K562 (cell line): ENCODE measurements around the gene CDC45. TPM values are rescaled to one million over a fixed set of nuclear protein-coding genes. Genes with fewer than 3 reads are reported as not detected.

Experiments used
- HLTF ChIP-seq: fragments of 450-650 bp; IDR thresholded peaks from 2 replicates; pipeline ENCODE4 v1.6.1; 2016
- HMGXB4 ChIP-seq: sonication (generic); formaldehyde crosslinking; IDR thresholded peaks from 2 replicates; pipeline ENCODE4 v1.8.1; 2023; ENCODE audit warnings: mild to moderate bottlenecking, missing genetic modification reagents
- KDM2B ChIP-seq: fragments of 250-450 bp; sonication (Bioruptor Pico); IDR thresholded peaks from 2 replicates; pipeline ENCODE4 v1.8.0; 2021; ENCODE audit warnings: mild to moderate bottlenecking, moderate library complexity
- MYC ChIP-seq, 2 experiments: fragments of 250-450 bp in 1 of 2; sonication (Bioruptor Pico) in 1 of 2; IDR thresholded peaks; 2 replicates each; pipeline versions ENCODE4 v1.5.1 to v1.6.1; 2012 to 2021; ENCODE audit warnings: low read depth in 2 of 2, borderline replicate concordance in 1 of 2, improper control_type of control experiment in 1 of 2, low read length in 1 of 2, mild to moderate bottlenecking in 1 of 2, moderate library complexity in 1 of 2
- NFXL1 ChIP-seq: fragments of 450-650 bp; formaldehyde crosslinking; IDR thresholded peaks from 2 replicates; pipeline ENCODE4 v1.4.0; 2021; ENCODE audit warnings: mild to moderate bottlenecking
- PHF20 ChIP-seq: fragments of 450-650 bp; IDR thresholded peaks from 2 replicates; pipeline ENCODE4 v1.6.1; 2018; ENCODE audit not compliant: partially characterized antibody
- SUPT5H ChIP-seq: fragments of 450-650 bp; IDR thresholded peaks from 2 replicates; pipeline ENCODE4 v1.6.1; 2016
- ZBTB40 ChIP-seq, 2 experiments: fragments of 450-650 bp in 1 of 2; sonication (generic) in 1 of 2; formaldehyde crosslinking in 1 of 2; IDR thresholded peaks; 2 replicates each; pipeline versions ENCODE4 v1.7.1 to v1.9.0; 2016 to 2022; ENCODE audit warnings: inconsistent platforms in 1 of 2, mild to moderate bottlenecking in 1 of 2, missing genetic modification reagents in 1 of 2
- ZNF695 ChIP-seq: fragments of 450-650 bp; formaldehyde crosslinking; IDR thresholded peaks from 2 replicates; pipeline ENCODE4 v1.4.0; 2020; ENCODE audit warnings: mild to moderate bottlenecking, moderate library complexity
- ZSCAN29 ChIP-seq: fragments of 450-650 bp; IDR thresholded peaks from 2 replicates; pipeline ENCODE4 v1.6.1; 2017
- polyA plus RNA-seq, 8 experiments: library from polyadenylated mRNA; depleted of rRNA in 4 of 8; stranded (reverse) in 5 of 8; unstranded in 3 of 8; fragments of >200 nt; fragmentation: Nextera tagmentation in 2 of 8; fragmentation: Illumina TruSeq in 1 of 8; extraction: Ambion mirVana in 2 of 8; extraction: Trizol in 1 of 8; gene quantifications; 2 replicates each; pipeline versions ENCODE4 v1.2.1 to v1.2.3, GENCODE V29; 2011 to 2014; ENCODE audit warnings: inconsistent platforms in 1 of 8, missing spikeins in 1 of 8
- total RNA-seq, 7 experiments: library from RNA; depleted of rRNA in 6 of 7; stranded (reverse); fragments of >200 nt in 6 of 7; fragmentation: Illumina TruSeq in 2 of 7; extraction: Trizol in 2 of 7; gene quantifications; 2 replicates each; pipeline versions ENCODE4 v1.2.1 to v1.2.3, GENCODE V29; 2011 to 2021; ENCODE audit warnings: low replicate concordance in 1 of 7
- TF ChIP-seq, protein P1 (sequence below): sonication (generic); formaldehyde crosslinking; IDR thresholded peaks from 2 replicates; pipeline ENCODE4 v1.5.0; 2020; ENCODE audit warnings: missing genetic modification reagents
- TF ChIP-seq, protein P2 (sequence below): fragments of 450-650 bp; IDR thresholded peaks from 2 replicates; pipeline ENCODE4 v1.6.1; 2016; ENCODE audit warnings: mild to moderate bottlenecking
- TF ChIP-seq, protein P3 (sequence below): fragments of 450-650 bp; IDR thresholded peaks from 2 replicates; pipeline ENCODE4 v1.6.1; 2017; ENCODE audit warnings: mild to moderate bottlenecking, moderate library complexity

The CDC45 gene
- total and polyA plus RNA-seq, 9 of the 15 experiments (the other 6 are each of a cell fraction or from before 2014, with no cell fraction given) = 251 to 580 (median 410) TPM

DNA sequence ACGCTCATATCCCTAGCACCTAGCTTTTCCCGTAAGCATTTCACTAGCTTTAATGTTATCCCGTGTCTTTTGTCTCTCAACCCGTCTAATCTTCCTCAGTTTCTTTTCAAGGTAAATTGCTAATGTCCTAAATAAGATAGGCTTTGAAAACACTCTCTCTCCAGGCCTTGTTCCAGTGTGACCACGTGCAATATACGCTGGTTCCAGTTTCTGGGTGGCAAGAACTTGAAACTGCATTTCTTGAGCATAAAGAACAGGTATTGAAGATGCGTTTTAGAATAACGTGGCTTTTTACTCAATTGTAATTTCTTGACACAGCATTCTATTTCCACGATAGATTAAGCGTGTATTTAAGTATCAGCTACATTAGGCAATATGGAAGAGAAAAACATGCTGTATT lies 1.1 kb downstream of the CDC45 start (continued):
- peak; percentile 52; the same call in 1 of the 2 replicates for TF ChIP-seq MYC (IDR thresholded peaks at IDR 0.05; ENCODE audit: low read depth, low read length)
- TF ChIP-seq MYC (CRISPR knock-in tag; IDR thresholded peaks at IDR 0.05; ENCODE audit: borderline replicate concordance, low read depth) = no peak
- TF ChIP-seq PHF20 = no peak
- no peak for TF ChIP-seq ZNF695
- TF ChIP-seq, protein P1, sequence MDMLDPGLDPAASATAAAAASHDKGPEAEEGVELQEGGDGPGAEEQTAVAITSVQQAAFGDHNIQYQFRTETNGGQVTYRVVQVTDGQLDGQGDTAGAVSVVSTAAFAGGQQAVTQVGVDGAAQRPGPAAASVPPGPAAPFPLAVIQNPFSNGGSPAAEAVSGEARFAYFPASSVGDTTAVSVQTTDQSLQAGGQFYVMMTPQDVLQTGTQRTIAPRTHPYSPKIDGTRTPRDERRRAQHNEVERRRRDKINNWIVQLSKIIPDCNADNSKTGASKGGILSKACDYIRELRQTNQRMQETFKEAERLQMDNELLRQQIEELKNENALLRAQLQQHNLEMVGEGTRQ (CRISPR knock-in tag) = no peak
- TF ChIP-seq HLTF = no peak
- TF ChIP-seq ZBTB40 (IDR thresholded peaks at IDR 0.05) = no peak
- TF ChIP-seq ZBTB40 (CRISPR knock-in tag; IDR thresholded peaks at IDR 0.05) = no peak
- no peak for TF ChIP-seq SUPT5H
- TF ChIP-seq KDM2B (CRISPR knock-in tag) = peak; percentile 35; the same call in 1 of the 2 replicates
- TF ChIP-seq, protein P2, sequence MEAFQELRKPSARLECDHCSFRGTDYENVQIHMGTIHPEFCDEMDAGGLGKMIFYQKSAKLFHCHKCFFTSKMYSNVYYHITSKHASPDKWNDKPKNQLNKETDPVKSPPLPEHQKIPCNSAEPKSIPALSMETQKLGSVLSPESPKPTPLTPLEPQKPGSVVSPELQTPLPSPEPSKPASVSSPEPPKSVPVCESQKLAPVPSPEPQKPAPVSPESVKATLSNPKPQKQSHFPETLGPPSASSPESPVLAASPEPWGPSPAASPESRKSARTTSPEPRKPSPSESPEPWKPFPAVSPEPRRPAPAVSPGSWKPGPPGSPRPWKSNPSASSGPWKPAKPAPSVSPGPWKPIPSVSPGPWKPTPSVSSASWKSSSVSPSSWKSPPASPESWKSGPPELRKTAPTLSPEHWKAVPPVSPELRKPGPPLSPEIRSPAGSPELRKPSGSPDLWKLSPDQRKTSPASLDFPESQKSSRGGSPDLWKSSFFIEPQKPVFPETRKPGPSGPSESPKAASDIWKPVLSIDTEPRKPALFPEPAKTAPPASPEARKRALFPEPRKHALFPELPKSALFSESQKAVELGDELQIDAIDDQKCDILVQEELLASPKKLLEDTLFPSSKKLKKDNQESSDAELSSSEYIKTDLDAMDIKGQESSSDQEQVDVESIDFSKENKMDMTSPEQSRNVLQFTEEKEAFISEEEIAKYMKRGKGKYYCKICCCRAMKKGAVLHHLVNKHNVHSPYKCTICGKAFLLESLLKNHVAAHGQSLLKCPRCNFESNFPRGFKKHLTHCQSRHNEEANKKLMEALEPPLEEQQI = no peak
- no peak for TF ChIP-seq ZSCAN29
- TF ChIP-seq, protein P3, sequence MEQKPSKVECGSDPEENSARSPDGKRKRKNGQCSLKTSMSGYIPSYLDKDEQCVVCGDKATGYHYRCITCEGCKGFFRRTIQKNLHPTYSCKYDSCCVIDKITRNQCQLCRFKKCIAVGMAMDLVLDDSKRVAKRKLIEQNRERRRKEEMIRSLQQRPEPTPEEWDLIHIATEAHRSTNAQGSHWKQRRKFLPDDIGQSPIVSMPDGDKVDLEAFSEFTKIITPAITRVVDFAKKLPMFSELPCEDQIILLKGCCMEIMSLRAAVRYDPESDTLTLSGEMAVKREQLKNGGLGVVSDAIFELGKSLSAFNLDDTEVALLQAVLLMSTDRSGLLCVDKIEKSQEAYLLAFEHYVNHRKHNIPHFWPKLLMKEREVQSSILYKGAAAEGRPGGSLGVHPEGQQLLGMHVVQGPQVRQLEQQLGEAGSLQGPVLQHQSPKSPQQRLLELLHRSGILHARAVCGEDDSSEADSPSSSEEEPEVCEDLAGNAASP = no peak
- TF ChIP-seq HMGXB4 = no peak
- no peak for TF ChIP-seq NFXL1 (CRISPR knock-in tag)
